K562 (cell line): ENCODE measurements around the gene PLEKHM3. TPM values are rescaled to one million over a fixed set of nuclear protein-coding genes. Genes with fewer than 3 reads are reported as not detected.

Source experiments
- CREM ChIP-seq: IDR thresholded peaks from 2 replicates; pipeline ENCODE4 v1.6.1; 2014; ENCODE audit warnings: antibody characterized with exemption, low read depth
- HBP1 ChIP-seq: fragments of 450-650 bp; formaldehyde crosslinking; IDR thresholded peaks from 2 replicates; pipeline ENCODE4 v1.4.0; 2022; ENCODE audit warnings: missing genetic modification characterization
- PKNOX1 ChIP-seq: fragments of 450-650 bp; IDR thresholded peaks from 2 replicates; pipeline ENCODE4 v1.6.1; 2016
- SNRNP70 ChIP-seq: fragments of 200-400 bp; formaldehyde crosslinking; optimal IDR thresholded peaks from 2 replicates; pipeline ENCODE3; 2017; ENCODE audit warnings: low read depth, low read length
- TEAD4 ChIP-seq, 2 experiments: sonication (generic) in 1 of 2; formaldehyde crosslinking in 1 of 2; IDR thresholded peaks; 2 replicates each; pipeline versions ENCODE4 v1.6.1 to v1.8.0; 2012 to 2022; ENCODE audit warnings: borderline replicate concordance in 1 of 2, inconsistent platforms in 1 of 2, low read length in 1 of 2, mild to moderate bottlenecking in 1 of 2, missing genetic modification reagents in 1 of 2
- THRA ChIP-seq: fragments of 450-650 bp; IDR thresholded peaks from 2 replicates; pipeline ENCODE4 v1.6.1; 2017; ENCODE audit warnings: mild to moderate bottlenecking, moderate library complexity
- ZKSCAN8 ChIP-seq: fragments of 200-800 bp; sonication (Bioruptor generic); IDR thresholded peaks from 2 replicates; pipeline ENCODE4 v1.6.1; 2016; ENCODE audit warnings: missing genetic modification characterization, missing compliant biosample characterization
- ZNF354B ChIP-seq: fragments of 250-450 bp; sonication (Bioruptor Pico); IDR thresholded peaks from 2 replicates; pipeline ENCODE4 v1.4.0; 2020
- ZNF609 ChIP-seq: sonication (generic); formaldehyde crosslinking; IDR thresholded peaks from 2 replicates; pipeline ENCODE4 v1.8.1; 2023; ENCODE audit warnings: missing genetic modification reagents, mild to moderate bottlenecking, borderline replicate concordance
- polyA plus RNA-seq, 8 experiments: library from polyadenylated mRNA; depleted of rRNA in 4 of 8; stranded (reverse) in 5 of 8; unstranded in 3 of 8; fragments of >200 nt; fragmentation: Nextera tagmentation in 2 of 8; fragmentation: Illumina TruSeq in 1 of 8; extraction: Ambion mirVana in 2 of 8; extraction: Trizol in 1 of 8; gene quantifications; 2 replicates each; pipeline versions ENCODE4 v1.2.1 to v1.2.3, GENCODE V29; 2011 to 2014; ENCODE audit warnings: inconsistent platforms in 1 of 8, missing spikeins in 1 of 8
- total RNA-seq, 7 experiments: library from RNA; depleted of rRNA in 6 of 7; stranded (reverse); fragments of >200 nt in 6 of 7; fragmentation: Illumina TruSeq in 2 of 7; extraction: Trizol in 2 of 7; gene quantifications; 2 replicates each; pipeline versions ENCODE4 v1.2.1 to v1.2.3, GENCODE V29; 2011 to 2021; ENCODE audit warnings: low replicate concordance in 1 of 7

The PLEKHM3 gene
- total and polyA plus RNA-seq, 9 of the 15 experiments (the other 6 are each of a cell fraction or from before 2014, with no cell fraction given) = 0.24 to 1.6 (median 1.0) TPM

DNA sequence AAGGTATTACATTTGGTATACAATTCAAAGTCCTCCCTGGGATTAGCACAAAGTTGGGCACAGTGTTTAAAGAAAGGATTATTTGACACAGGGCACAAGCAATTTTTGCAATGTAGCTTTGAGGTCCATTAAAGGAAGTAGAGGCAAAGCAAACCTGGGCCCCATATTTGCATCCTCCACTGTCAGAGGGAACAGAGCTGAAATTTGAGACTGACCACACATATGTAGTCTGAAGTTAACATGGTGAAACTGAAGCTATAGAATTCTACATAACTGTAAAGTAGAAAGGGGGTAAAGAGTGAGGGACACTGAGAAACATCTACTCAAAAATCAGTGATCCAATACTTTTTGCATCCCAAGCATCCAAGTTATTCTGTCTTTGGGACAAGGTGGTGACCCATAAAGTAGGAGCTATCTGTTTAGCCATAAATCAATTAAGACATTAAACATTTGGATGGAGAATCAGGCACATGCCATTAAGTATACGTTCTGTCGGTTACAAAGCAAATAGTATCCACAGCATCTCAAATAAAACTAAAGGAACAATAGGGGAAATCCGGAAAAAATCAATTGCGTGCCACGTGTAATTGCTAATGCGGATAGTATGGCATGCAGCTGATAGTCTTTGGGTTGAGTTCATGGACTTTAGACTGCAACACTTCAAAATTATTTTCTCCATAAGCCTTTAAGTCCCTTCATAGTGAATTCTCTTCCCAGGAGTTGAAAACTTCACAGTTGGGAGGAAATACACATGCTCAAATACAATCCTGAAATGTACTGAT, 72.6 kb downstream of the PLEKHM3 start (continued):
- TF ChIP-seq PKNOX1 (no peak), ZNF354B (no peak), ZKSCAN8 (CRISPR knock-in tag) (no peak), SNRNP70 (no peak), CREM (no peak), THRA (no peak), TEAD4 (IDR thresholded peaks at IDR 0.05; ENCODE audit: low read length) (no peak), TEAD4 (CRISPR knock-in tag; IDR thresholded peaks at IDR 0.05; ENCODE audit: borderline replicate concordance) (no peak), ZNF609 (CRISPR knock-in tag) (no peak), HBP1 (CRISPR knock-in tag) (no peak)
